Astrocyte (in vitro differentiated cells and primary cell): ENCODE data around the gene ANKRD24. TPM values are rescaled to one million over a fixed set of nuclear protein-coding genes. Genes with fewer than 3 reads are reported as not detected.

Experiments used
- DNase-seq: peaks from one replicate; pipeline ENCODE4 v3.0.0-alpha.2; 2010; ENCODE audit warnings: low read depth
- FAIRE-seq: peaks from 2 replicates; lab custom pipeline; 2011; peaks lifted over from hg19 to GRCh38; lab: Jason Lieb, UNC
- H2AFZ ChIP-seq: 2 replicates; pipeline ENCODE4 v1.6.0; 2012; ENCODE audit warnings: low read depth, low read length, inconsistent platforms
- H3K27ac ChIP-seq: 2 replicates; pipeline ENCODE4 v1.5.1; 2011; ENCODE audit warnings: low read depth, low read length, inconsistent platforms
- H3K27me3 ChIP-seq: 2 replicates; pipeline ENCODE4 v1.6.0; 2011; ENCODE audit warnings: low read length, inconsistent platforms; ENCODE audit not compliant: insufficient read depth
- H3K36me3 ChIP-seq: 2 replicates; pipeline ENCODE4 v1.5.1; 2011; ENCODE audit warnings: low read length, inconsistent platforms; ENCODE audit not compliant: insufficient read depth
- H3K4me1 ChIP-seq: 2 replicates; pipeline ENCODE4 v1.5.1; 2011; ENCODE audit warnings: low read length, inconsistent platforms; ENCODE audit not compliant: insufficient read depth
- H3K4me2 ChIP-seq: 2 replicates; pipeline ENCODE4 v1.6.0; 2012; ENCODE audit warnings: low read length, inconsistent platforms
- H3K4me3 ChIP-seq: 2 replicates; pipeline ENCODE4 v1.5.1; 2011; ENCODE audit warnings: low read depth, mild to moderate bottlenecking, low read length, inconsistent platforms; ENCODE audit not compliant: insufficient read depth
- H3K79me2 ChIP-seq: 2 replicates; pipeline ENCODE4 v1.6.0; 2012; ENCODE audit warnings: mild to moderate bottlenecking, low read length, inconsistent platforms; ENCODE audit not compliant: insufficient read depth
- H3K9ac ChIP-seq: 2 replicates; pipeline ENCODE4 v1.6.0; 2012; ENCODE audit warnings: mild to moderate bottlenecking, low read length, inconsistent platforms
- H3K9me3 ChIP-seq: 2 replicates; pipeline ENCODE4 v1.5.1; 2012; ENCODE audit warnings: low read depth, mild to moderate bottlenecking, low read length, inconsistent platforms; ENCODE audit not compliant: insufficient read depth
- H4K20me1 ChIP-seq: 2 replicates; pipeline ENCODE4 v1.6.0; 2012; ENCODE audit warnings: low read length, inconsistent platforms; ENCODE audit not compliant: insufficient read depth
- H3K27ac Mint-ChIP-seq: one replicate; pipeline ENCODE4 v1.8.0; 2021; ENCODE audit warnings: mild to moderate bottlenecking, mixed read lengths; ENCODE audit not compliant: unreplicated experiment
- H3K27me3 Mint-ChIP-seq: one replicate; pipeline ENCODE4 v1.8.0; 2021; ENCODE audit warnings: low read depth, mixed read lengths; ENCODE audit not compliant: unreplicated experiment
- H3K36me3 Mint-ChIP-seq: one replicate; pipeline ENCODE4 v1.8.0; 2021; ENCODE audit warnings: low read depth, mixed read lengths; ENCODE audit not compliant: unreplicated experiment
- H3K4me1 Mint-ChIP-seq: one replicate; pipeline ENCODE4 v1.8.0; 2021; ENCODE audit warnings: low read depth, mixed read lengths; ENCODE audit not compliant: unreplicated experiment
- H3K4me3 Mint-ChIP-seq: one replicate; pipeline ENCODE4 v1.8.0; 2021; ENCODE audit warnings: mild to moderate bottlenecking, moderate library complexity, mixed read lengths; ENCODE audit not compliant: unreplicated experiment
- H3K9me3 Mint-ChIP-seq: one replicate; pipeline ENCODE4 v1.8.0; 2021; ENCODE audit warnings: mild to moderate bottlenecking, mixed read lengths; ENCODE audit not compliant: unreplicated experiment
- EZH2 ChIP-seq: IDR thresholded peaks from 2 replicates; pipeline ENCODE4 v1.6.1; 2012; ENCODE audit warnings: mild to moderate bottlenecking, low read length, inconsistent platforms; ENCODE audit not compliant: insufficient read depth
- total RNA-seq: library from RNA; stranded (reverse); gene quantifications from 2 replicates; pipeline ENCODE4 v1.2.1, GENCODE V29; 2021
- TF ChIP-seq, protein P1 (sequence below): IDR thresholded peaks from 2 replicates; pipeline ENCODE4 v1.5.1; 2011; ENCODE audit warnings: low read depth, mild to moderate bottlenecking, inconsistent platforms, low read length, moderate library complexity; ENCODE audit not compliant: insufficient read depth

ANKRD24 gene
- total RNA-seq, 1 donor from 2014 or later = 0.73 TPM

DNA sequence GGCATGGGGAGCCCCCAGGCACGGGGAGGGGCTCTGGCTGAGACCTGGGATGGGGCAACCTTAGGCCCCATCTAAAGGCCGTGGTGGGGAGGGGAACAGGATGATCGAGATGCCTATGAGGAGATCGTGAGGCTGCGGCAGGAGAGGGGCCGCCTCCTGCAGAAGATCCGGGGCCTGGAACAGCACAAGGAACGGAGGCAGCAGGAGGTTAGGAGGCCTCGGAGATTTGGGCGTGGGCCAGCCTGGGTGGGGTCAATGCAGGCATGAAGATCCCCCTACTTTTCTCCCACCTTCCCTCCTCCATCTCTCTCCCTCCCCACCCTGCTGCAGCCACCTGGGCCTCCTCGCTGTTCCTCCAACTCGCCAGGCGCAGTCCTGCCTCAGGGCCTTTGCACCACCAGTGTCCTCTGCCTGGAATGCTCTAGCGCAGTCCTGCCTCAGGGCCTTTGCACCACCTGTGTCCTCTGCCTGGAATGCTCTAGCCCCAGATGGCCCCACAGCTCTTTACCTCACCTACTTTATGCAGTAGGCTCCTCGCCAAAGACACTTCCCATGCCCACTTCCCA lies 27.8 kb downstream of the ANKRD24 start:
- Histone ChIP-seq H3K9me3 (no peaks in the 10 kb centered on the region), H4K20me1 (no peaks in the 10 kb centered on the region), H2AFZ (no peak overlapping the region), H3K36me3 (no peaks in the 10 kb centered on the region), H3K4me2 (no peak overlapping the region), H3K79me2 (no peaks in the 10 kb centered on the region), H3K4me3 (no peak overlapping the region), H3K27ac (no peak overlapping the region), H3K27me3 (peaks cover 3% of the 10 kb centered on the region), H3K9ac (no peak overlapping the region), H3K4me1 (no peaks in the 10 kb centered on the region)
- Mint-ChIP-seq H3K4me3 (no peak overlapping the region), H3K4me1 (peaks cover 6% of the 10 kb centered on the region), H3K9me3 (peaks cover 1% of the 10 kb centered on the region), H3K27ac (no peak overlapping the region), H3K27me3 (no peaks in the 10 kb centered on the region), H3K36me3 (no peaks in the 10 kb centered on the region)
- no peak for DNase-seq
- TF ChIP-seq, protein P1, sequence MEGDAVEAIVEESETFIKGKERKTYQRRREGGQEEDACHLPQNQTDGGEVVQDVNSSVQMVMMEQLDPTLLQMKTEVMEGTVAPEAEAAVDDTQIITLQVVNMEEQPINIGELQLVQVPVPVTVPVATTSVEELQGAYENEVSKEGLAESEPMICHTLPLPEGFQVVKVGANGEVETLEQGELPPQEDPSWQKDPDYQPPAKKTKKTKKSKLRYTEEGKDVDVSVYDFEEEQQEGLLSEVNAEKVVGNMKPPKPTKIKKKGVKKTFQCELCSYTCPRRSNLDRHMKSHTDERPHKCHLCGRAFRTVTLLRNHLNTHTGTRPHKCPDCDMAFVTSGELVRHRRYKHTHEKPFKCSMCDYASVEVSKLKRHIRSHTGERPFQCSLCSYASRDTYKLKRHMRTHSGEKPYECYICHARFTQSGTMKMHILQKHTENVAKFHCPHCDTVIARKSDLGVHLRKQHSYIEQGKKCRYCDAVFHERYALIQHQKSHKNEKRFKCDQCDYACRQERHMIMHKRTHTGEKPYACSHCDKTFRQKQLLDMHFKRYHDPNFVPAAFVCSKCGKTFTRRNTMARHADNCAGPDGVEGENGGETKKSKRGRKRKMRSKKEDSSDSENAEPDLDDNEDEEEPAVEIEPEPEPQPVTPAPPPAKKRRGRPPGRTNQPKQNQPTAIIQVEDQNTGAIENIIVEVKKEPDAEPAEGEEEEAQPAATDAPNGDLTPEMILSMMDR = no peak
- TF ChIP-seq EZH2 = no peak
- no peak for FAIRE-seq

DNA sequence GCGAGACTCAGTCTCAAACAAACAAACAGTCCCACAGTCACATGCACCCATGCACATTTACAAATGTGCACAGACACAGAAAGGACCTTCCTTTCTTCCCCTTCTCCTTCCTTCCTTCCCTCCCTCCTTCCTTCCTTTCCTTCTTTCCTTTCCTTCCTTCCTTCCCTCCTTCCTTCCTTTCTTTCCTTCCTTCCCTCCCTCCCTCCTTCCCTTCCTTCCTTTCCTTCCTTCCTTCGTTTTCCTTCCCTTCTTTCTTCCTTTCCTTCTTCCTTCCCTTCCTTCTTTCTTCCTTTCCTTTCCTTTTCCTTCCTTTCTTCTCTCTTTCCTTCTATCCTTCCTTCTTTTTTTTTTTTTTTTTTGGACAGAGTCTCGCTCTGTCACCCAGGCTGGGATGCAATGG lies 30.6 kb downstream of the ANKRD24 start:
- DNase-seq (no peak), FAIRE-seq (no peak)
- Histone ChIP-seq H3K36me3 (no peaks in the 10 kb centered on the region), H3K4me2 (no peak overlapping the region), H3K4me1 (no peaks in the 10 kb centered on the region), H3K27ac (no peak overlapping the region), H3K9me3 (no peaks in the 10 kb centered on the region), H2AFZ (no peak overlapping the region), H4K20me1 (no peaks in the 10 kb centered on the region), H3K27me3 (peaks cover 3% of the 10 kb centered on the region), H3K9ac (no peak overlapping the region), H3K79me2 (no peaks in the 10 kb centered on the region), H3K4me3 (no peak overlapping the region)
- peaks cover 6% of the 10 kb centered on the region for H3K4me1 Mint-ChIP-seq
- no peak overlapping the region for H3K4me3 Mint-ChIP-seq
- H3K27me3 Mint-ChIP-seq = no peaks in the 10 kb centered on the region
- TF ChIP-seq, protein P1 = no peak
- TF ChIP-seq EZH2 = no peak
- peaks cover 2% of the 10 kb centered on the region for H3K36me3 Mint-ChIP-seq
- H3K27ac Mint-ChIP-seq = no peak overlapping the region
- peaks cover 1% of the 10 kb centered on the region for H3K9me3 Mint-ChIP-seq

DNA sequence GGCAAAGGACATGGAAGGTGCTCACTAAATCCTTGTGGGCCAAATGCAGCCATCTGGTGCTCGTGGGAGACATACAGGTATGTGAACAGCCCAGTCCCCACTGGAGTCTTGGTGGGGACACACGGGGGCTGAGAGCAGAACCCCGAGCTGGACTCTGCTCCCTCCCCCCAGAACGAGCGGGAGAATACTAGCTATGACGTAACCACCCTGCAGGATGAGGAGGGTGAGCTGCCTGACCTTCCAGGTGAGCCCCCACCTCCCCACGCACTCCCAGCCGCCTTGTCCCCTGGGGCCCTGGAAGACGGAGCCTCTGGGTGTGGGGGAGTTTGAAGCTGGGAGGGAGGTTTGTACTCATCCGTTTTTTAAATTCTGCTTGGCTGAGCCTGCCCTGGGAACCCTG lies 33.3 kb downstream of the ANKRD24 start:
- Histone ChIP-seq H2AFZ (no peak overlapping the region), H3K27me3 (peaks cover 3% of the 10 kb centered on the region), H3K4me3 (no peak overlapping the region), H3K27ac (no peak overlapping the region), H4K20me1 (no peaks in the 10 kb centered on the region), H3K4me1 (no peaks in the 10 kb centered on the region), H3K36me3 (no peaks in the 10 kb centered on the region), H3K79me2 (no peaks in the 10 kb centered on the region), H3K9ac (no peak overlapping the region), H3K4me2 (no peak overlapping the region), H3K9me3 (no peaks in the 10 kb centered on the region)
- no peak overlapping the region for H3K27ac Mint-ChIP-seq
- no peaks in the 10 kb centered on the region for H3K27me3 Mint-ChIP-seq
- FAIRE-seq (no peak), DNase-seq (no peak)
- H3K4me1 Mint-ChIP-seq = peaks cover 6% of the 10 kb centered on the region
- H3K9me3 Mint-ChIP-seq = peaks cover 1% of the 10 kb centered on the region
- TF ChIP-seq EZH2 = no peak
- TF ChIP-seq, protein P1 = no peak
- H3K36me3 Mint-ChIP-seq = peaks cover 2% of the 10 kb centered on the region
- H3K4me3 Mint-ChIP-seq = no peak overlapping the region
